Ovary (tissue), 3 donors: ENCODE results near the gene PPP1R13B.

Experiments used
- POLR2A ChIP-seq: fragments of 450-650 bp; IDR thresholded peaks from one replicate; pipeline ENCODE4 v1.6.1; 2017; ENCODE audit warnings: antibody characterized with exemption, mild to moderate bottlenecking, moderate library complexity
- TF ChIP-seq, protein P1 (sequence below), 3 donors: fragments of 450-650 bp in 2 of 3; fragments of 200-600 bp in 1 of 3; IDR thresholded peaks; one replicate each; pipeline versions ENCODE4 v1.5.1 to v1.8.0; 2016 to 2022; ENCODE audit warnings: antibody characterized with exemption in 3 of 3, mild to moderate bottlenecking in 1 of 3
- donor health status: DM: no; HTN: no; CAD: no.

DNA sequence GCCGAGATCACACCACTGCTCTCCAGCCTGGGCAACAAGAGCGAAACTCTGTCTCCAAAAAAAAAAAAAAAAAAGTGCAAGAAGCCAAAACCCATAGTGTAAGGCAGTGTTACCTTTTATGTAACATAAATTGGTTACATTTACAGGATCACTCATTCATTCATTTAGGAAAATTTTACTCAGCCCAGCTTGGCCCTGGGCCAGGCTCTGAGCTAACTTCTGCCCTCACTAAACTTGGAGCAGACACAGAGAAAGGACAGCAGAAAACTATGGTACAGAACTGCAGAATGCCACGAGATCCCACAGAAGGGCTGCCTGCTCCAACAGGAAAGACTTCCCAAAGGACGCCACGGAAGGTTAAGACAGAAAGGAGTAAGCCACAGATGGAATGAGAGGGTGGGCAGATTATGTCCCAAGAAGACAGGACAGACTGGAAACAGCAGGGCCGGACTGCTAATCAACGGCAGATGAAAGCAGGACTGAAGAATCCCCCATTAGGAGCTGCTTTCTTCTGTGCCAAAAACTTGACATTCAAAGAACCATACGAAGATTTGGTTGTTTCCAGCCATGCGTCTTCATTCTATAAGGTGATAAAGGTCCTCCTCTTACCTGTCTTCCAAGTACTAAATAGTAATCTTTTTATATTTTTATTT is 18.9 kb downstream of the PPP1R13B start:
- TF ChIP-seq, protein P1, sequence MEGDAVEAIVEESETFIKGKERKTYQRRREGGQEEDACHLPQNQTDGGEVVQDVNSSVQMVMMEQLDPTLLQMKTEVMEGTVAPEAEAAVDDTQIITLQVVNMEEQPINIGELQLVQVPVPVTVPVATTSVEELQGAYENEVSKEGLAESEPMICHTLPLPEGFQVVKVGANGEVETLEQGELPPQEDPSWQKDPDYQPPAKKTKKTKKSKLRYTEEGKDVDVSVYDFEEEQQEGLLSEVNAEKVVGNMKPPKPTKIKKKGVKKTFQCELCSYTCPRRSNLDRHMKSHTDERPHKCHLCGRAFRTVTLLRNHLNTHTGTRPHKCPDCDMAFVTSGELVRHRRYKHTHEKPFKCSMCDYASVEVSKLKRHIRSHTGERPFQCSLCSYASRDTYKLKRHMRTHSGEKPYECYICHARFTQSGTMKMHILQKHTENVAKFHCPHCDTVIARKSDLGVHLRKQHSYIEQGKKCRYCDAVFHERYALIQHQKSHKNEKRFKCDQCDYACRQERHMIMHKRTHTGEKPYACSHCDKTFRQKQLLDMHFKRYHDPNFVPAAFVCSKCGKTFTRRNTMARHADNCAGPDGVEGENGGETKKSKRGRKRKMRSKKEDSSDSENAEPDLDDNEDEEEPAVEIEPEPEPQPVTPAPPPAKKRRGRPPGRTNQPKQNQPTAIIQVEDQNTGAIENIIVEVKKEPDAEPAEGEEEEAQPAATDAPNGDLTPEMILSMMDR (IDR thresholded peaks at IDR 0.05), result no peak
- TF ChIP-seq POLR2A, result no peak
